ENCODE measurements around the gene CATSPERD.
"Not testable (repeated sequence)": the region's sequence is repeated elsewhere in the genome, so short reads cannot be mapped to it uniquely, and the experiment has no call there.

The CATSPERD gene

DNA sequence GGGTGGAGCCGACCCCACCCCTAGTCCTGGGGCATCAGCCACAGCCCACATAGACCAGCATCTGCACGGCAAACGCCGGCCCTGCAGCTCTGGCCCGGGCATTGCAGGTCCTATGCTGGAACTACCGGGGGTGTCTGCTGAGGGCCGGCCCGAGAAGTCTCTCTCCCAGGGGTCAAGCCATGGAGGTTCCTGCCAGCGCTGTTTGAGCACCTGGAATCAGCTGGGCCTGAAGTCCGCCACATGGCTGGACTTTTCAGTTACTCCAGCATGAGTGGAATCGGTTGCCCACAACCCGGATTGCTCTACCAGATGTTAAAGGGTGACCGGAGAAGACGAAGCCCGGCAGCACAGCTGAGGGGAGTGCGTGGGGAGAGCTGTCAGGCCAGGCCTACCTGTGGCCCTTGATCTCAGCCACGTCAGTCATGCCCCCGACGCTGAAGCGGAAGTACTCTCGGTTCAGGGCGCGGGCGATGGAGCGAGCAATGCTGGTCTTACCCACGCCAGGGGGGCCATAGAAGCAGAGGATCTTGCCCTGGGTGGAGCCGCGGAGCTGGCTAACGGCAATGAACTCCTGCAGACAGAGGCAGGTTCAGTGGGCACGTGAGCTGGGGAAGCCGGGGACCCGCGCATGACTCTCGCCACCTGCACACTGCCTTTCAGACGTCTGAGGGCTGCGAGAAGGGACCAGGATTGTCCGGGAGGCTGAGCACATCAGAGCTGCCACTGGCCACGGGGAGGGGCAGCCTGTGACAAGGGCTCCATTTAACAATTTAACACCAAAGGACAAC, 21.6 kb upstream of the CATSPERD start:
- no peak for DNase-seq (ENCODE audit: low read depth in 2 of 2)

DNA sequence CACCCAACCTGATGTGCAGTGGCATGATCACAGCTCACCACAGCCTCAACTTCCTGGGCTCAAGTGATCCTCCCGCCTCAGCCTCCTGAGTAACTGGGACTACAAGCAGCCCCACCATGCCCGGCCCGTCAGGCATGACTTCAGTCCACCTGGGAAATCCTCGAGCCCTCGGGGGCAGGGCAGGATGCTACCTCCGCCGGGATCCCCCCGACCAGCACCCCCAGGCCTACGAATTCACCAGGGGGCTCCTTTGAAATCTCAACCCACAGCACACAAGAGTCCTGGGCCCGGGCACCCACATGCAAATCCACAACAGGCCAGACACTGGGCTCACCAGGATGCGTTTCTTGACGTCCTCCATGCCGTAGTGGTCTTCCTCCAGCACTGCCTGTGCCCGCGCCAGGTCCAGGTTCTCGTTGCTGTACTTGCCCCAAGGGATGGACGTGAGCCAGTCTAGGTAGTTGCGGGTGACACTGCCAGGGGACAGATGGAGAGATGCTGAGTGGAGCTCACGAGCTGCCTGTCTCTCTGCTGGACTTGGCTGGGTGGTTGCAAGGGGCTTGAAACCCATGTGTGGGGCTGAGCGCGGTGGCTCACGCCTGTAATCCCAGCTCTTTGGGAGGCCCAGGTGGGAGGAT, 19.9 kb upstream of the CATSPERD start:
- no peak for DNase-seq (ENCODE audit: low read depth in 2 of 2)

DNA sequence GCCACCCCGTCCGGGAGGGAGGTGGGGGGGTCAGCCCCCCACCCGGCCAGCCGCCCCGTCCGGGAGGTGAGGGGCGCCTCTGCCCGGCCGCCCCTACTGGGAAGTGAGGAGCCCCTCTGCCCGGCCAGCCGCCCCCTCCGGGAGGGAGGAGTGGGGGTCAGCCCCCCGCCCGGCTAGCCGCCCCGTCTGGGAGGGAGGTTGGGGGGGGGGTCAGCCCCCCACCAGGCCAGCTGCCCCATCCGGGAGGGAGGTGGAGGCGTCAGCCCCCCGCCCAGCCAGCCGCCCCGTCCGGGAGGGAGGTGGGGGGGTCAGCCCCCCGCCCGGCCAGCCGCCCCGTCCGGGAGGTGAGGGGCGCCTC, 18.4 kb upstream of the CATSPERD start:
- not testable (repeated sequence) for DNase-seq (ENCODE audit: low read depth in 2 of 2)

DNA sequence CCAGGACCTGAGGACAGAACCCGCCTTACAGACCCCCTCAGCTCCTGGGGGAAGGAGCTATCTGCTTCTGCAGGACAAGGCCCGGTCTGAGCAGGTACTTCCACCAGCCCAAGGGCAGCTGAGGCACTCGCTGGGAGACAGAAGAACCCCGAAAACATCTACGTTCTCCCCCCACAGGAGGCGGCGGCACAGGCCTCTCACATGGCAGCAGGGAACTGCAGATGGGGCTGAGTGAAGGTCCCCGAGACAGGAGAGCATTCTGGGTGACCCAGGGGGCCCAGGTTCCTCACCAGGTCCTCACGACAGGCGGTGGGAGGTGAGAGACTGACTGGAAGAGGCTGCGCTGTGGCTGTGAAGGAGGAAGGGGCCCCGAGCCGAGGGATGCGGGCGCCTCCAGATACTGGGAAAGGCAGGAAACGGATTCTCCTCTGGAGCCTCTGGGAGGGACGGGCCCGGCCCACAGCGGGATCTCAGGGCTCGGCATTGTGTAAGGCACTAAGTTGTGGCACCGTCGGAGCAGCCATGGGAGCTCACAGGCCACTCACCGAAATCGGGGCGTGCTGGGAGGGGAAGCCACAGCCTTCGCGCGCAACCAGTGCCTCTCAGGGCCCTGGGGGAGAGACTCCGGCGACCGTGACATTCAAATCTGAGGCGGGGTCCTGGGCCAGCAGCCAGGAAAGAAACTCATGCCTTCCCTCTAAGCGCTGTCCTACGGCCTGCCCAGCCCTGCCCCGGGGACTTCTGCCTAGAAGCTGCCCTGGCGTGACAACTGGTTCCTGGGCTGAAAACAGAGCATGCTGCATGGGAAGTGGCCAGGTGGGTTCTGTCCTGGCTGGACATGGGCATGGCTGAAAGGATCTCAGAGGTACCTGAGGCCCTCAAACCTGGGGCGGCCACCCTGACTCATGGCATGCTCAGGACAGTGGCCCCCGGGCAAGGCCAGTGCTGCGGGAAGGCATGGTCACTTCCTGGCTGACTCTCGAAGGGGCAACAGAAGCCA, 16.3 kb upstream of the CATSPERD start:
- DNase-seq (ENCODE audit: low read depth in 2 of 2) = no peak

DNA sequence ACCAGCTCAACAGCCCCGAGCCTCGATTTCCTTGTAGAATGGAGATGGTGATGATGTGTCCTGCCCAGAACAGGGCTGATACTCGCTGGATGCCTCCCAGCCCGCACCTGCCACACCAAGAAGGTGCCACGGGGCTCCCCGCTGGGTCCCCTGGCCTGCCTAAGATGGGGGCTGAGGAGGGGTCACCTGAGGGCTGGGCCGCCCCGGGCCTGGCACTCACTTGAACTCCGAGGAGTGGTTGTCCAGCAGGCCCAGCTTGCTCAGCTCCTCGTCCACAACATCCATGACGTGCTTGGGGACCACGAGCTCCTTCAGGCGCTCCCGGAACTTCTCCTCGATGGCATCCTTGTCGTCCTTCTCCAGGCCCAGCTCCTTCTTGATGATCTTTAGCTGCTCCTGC, 14.9 kb upstream of the CATSPERD start:
- no peak for DNase-seq (ENCODE audit: low read depth in 2 of 2)

DNA sequence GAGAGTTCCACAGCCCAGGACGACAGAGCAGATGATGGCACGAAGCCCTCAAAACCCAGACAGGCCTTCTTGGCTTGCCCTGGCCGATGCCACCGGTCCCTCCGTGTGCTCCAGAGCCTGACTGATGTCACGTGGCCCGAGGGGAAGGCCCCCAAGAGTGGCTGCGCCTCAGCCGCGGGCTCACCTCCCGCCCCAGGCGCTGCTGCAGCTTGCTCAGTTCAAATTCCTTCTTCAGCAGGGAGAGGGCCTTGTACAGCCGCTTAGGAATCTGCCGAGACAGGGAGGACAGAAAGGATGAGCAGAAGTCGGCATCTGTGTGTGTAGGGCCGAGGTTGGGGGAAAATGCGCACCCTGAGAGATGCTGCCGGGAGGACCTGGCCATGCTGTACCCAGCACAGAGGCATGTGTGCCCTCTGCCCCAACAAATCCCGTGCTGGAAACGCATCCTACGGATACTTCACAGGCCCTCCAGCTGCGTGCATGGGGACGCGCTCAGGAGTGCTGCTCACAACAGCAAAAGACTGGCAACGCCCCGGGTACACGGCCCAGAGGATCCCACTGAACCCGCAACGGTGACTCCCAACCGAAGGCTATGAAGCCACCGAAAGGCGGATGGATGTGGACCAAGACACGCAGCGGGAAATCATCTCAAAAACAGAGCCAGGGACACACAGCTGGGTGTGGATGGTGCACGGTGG, 13.4 kb upstream of the CATSPERD start:
- no peak for DNase-seq (ENCODE audit: low read depth in 2 of 2)

DNA sequence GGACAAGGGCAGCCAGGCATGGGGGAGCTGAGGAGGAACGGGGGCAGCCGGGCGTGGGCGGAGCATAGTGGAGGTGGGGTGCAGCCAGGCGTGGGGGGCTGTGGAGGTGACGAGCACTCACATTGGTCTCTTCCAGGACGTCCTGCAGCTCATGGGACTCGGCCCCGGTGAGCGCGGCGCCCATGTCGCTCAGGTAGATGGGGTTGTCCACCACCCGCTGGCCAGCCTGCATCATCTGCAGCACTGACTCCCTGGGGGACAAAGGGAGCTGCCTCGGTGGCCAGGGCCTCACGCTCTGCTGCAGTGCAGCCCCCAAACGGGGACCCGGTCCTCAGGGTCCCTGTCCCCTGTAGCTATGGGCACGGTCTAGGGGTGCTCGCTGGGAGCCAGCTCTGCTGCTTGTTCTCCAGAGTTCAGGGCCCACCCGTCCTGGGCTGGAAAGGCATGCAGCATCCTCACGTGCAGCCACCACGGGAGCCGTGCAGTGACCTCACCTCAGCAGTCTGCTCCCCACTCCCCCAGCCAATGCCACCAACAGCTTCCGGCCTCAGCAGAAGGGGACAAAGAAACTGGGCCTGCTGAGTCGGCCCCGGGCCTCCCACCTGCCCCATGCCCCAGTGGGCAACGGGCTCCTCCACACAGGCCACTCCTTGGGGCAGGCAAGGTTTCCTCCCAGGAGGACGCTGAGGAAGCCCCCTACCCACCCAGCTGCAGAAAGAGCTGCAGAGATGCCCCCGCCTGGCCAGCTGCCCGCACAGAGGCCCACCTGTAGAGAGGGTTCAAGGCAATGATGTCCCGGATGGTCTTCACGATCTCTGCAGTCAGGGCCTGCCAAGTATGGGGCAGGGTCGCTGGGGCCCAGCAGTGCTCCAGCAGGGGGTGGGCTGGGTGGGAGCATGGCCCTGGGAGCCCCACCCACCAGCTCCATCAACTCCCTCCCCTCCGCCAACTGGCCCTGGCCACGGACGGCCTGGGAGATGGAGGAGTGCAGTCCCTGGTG, 12.6 kb upstream of the CATSPERD start:
- no peak for DNase-seq (ENCODE audit: low read depth in 2 of 2)

DNA sequence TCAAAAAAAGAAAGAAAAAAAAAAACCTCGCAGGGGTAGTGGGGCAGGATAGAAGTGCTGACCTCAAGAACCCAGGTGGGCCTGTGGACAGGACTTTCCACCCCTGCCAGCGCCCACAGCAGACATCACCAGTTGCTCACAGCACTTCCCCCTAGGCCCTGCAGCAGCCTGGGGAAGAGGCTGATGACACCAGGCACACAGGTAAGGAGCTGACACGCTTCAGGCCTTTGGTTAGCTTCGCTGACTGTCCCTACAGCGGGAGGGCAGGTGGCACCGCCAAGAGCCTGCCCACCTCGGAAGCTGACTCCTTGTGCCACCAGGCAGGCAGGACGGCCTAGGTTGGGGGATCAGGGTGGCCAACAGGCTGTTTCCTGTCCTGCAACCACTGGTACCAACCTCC, 9.4 kb upstream of the CATSPERD start:
- no peak for DNase-seq (ENCODE audit: low read depth in 2 of 2)

DNA sequence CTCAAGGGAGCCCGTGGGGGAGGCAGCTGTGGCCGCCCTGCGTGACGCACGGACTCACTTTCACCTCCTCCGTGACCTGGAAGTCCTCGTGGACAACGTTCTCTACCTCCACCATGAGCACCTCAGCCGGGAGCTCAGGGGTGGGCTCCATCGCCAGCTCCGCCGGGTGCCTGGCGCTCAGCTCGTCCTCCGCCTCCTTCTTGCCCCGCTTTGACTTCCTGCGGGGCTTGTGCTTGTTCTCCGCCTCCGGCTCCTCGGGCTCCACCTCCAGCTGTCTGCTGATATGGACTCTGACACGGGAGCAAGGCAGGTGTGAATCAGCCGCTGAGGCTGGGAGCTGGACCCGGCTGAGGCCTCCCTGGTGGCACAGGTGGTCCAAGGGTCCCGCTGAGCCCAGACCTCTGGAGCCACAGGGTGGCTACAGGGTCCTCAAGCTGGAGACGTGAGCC, 8.7 kb upstream of the CATSPERD start:
- no peak for DNase-seq (ENCODE audit: low read depth in 2 of 2)

DNA sequence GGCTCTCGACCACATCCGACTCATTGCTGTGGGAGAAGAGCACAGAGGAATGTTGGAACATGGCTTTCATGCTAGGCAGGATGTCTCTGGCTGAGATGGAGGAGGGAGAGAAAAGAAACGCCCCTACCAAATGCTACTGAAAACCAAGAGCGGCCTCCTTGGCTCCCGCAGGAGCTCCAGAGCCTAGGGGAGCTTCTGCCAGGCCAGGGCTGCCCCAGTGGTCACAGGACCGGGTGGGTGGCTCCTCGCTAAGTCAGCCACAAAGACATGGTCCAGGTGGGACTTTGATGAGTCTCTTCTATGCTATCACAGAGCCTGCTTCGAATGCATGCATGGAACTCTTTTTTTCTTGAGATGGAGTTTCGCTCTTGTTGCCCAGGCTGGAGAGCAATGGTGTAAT, 7.2 kb upstream of the CATSPERD start:
- DNase-seq (ENCODE audit: low read depth in 2 of 2) = no peak

DNA sequence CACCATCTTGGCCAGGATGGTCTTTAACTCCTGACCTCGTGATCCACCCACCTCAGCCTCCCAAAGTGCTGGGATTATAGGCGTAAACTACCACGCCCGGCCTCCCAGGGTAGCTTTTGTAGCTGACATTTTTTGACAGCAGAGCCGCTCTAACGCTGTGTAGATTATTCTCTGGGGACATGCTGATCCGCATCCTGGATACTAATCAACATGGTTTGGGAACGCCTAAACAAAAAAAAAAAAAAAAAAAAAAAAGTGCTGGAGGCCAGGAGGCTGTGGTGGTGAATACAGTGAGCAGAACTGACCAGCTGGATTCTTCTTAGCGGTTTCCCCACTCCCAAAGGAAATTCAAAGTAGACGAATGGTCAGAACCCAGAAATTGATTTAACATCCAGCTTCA, 5.6 kb upstream of the CATSPERD start:
- DNase-seq (ENCODE audit: low read depth in 2 of 2) = no peak

DNA sequence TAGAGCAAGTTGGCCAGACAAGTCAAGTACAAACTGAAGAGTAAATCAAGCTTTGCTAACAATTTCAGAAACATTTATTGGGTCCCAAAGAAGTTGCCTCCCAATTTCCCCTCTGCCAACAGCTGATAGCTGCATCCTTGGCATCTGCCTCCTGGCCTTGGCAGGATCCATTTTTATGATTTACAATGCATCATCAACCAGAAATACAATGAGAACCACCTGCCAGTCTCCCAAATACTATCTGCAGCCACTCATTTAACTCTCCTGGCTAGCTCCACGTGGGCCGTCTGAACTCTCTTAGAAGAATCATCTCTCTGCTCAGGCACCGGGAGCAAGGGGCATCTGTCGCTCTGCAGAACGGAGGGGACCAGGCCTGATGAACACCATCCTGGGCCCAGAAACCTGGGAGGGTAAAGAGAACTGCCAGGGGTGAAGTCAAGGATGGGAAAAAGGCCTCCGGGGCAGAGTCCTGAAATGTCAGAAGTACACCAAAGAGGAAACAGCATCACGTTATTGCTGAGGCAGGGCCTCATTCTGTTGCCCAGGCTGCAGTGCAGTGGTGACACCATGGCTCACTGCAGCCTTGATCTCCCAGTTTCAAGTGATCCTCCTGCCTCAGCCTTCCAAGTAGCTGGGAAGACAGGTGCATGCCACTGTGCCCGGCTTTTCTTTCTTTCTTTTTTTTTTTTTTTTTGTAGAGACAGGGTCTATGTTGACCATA, 3.1 kb upstream of the CATSPERD start:
- DNase-seq (ENCODE audit: low read depth in 2 of 2) = no peak

DNA sequence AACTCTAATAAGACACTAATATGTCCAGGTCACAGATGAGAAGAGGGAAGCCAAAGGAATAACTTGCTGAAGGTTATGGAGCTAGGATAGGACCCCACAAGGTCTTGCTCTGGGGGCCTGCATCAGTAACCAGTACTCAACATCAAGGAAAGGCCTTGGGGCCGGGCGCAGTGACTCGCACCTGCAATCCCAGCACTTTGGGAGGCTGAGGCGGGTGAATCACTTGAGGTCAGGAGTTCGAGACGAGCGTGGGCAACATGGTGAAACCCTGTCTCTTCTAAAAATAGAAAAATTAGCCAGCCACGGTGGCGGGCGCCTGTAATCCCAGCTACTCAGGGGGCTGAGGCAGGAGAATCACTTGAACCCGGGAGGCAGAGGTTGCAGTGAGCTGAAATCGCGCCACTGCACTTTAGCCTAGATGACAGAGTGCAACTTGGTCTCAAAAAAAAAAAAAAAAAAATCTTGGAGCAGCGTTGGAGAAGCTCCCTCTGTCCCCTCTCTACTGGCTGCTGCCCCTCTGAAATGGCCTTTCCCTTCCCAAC, 2.3 kb upstream of the CATSPERD start:
- DNase-seq (ENCODE audit: low read depth in 2 of 2) = no peak

DNA sequence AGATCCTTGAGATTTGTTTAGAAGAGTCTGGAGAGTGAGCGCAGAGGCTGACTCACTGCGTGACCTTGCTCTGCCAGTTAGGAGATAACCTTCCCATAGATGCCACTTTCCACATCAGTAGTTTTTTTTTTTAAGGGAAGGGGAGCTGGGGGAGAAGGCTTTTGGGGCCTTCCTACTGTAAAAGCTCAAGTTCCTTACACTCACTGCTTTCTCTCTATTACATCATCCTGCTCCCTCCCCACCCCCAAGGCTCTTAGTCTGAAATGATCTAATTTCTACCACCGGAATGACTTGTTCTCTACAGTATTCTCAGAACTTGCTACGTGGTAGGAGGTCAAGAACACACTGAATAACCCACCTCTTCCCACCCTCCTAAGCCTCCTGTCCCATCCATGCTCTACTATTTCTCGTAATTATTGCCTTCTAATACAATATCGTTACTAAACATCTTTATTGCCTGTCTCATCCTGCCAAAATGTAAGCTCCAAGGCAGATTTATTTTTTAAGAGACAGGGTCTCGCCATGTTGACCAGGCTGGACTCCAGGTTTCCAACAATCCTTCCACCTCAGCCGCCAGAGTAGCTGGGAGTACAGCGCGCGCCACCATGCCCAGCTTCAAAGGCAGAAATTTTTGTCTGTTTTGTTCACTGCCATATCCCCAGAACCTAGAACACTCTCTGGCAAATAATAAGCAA, 1.7 kb upstream of the CATSPERD start:
- peak in 1 of 2 experiments; percentile 60 for DNase-seq (ENCODE audit: low read depth in 2 of 2)

DNA sequence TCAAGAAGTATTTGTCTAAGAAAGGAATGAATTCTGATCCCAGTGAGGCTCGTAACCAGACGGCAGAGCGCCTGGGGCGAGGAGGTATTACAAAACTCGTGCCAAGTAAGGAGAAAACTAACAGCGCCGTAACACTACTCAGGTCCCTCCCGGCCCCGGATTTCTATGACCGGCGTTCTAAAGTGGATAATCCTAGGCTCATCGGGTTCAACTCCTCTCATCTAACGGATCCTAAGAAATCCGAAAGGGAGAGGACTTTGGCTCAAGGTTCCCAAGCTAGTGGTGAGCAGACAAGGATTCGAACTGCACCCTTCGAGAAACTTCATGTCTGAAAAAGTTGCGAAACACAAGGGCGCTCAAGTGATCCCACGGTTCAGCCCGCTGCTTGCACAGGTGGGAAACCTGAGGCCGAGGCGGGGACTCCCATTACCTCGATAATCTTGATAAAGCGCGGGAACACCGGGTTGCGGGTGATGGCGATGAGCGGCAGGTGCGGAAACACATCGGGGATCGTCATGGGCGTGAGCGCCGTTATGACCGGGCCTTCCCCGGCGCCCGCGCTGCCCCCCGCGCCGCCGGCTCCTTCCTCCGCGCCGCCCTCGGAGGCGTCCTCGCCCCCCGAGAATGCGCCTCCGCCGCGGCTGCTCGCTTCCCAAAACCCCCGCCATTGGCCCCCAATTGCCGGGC, 1.0 kb upstream of the CATSPERD start:
- DNase-seq (ENCODE audit: low read depth in 2 of 2) = no peak

DNA sequence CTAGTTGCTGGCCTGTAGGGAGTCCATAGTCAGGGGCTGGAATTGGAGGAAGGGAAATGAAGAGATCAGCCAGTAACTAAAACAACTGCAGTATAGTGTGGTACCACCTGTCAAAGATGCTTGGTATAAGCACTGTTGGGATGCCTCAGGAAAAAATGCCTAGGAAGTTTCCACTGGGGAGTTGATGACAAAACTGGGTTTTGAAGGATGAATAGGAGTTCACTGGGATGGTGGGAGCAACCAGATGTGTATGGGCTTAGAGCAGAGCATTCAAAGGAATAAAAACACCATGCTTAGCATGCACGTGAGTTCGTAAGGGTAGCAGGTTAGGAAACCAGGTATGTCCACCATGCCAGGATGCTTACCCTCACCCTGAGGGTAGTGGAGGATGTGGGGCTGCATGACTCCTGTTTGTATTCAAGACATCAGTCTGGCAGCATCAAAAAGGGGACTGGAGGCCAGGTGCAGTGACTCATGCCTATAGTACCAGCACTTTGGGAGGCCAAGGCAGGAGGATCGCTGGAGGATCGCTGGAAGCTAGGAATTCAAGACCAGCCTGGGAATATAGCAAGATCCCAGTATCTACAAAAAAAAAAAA, 7.1 kb downstream of the CATSPERD start:
- DNase-seq (ENCODE audit: low read depth in 2 of 2) = no peak

DNA sequence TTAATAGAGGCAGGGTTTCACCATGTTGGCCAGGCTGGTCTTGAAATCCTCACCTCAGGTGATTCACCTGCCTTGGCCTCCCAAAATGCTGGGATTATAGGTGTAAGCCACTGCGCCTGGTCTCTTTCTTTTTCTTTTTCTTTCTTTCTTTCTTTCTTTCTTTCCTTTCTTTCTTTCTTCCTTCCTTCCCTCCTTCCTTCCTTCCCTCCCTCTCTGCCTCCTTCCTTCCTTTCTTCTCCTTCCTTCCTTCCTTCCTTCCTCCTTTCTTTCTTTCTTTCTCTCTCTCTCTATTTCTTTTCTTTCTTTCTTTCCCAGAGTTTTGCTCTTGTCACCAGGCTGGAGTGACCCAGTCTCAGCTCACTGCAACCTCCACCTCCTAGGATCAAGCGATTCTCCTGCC, 12.7 kb downstream of the CATSPERD start:
- not testable (repeated sequence) for DNase-seq (ENCODE audit: low read depth in 2 of 2)

DNA sequence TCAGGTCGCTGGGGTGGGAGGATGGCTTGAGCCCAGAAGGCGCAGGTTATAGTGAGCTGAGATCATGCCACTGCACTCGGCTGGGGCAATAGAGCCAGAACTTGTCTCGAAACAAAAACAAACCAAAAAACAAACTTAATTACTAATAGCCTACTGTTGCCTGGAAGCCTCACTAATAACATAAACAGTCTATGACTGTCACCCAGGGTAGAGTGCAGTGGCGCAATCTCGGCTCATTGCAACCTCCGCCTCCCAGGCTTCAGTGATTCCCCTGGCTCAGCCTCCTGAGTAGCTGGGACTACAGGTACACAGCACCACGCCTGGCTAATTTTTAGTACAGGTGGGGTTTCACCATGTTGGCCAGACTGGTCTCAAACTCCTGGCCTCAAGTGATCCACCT, 18.0 kb downstream of the CATSPERD start:
- no peak for DNase-seq (ENCODE audit: low read depth in 2 of 2)

Measured in stimulated activated CD4-positive, alpha-beta T cell treated with anti-CD3 and anti-CD28 coated beads, Interleukin-12 subunit alpha, Interleukin-12 subunit beta, amount 100 ng/mL, for 24 hours (primary cell).